Upper lobe of right lung (tissue), 1 donor: ENCODE measurements around the gene PLD4. TPM values are rescaled to one million over a fixed set of nuclear protein-coding genes. Genes with fewer than 3 reads are reported as not detected.

Experiments
- ATAC-seq: fragments of 200-7000 bp; cut with Tn5 transposase; one replicate; pipeline ENCODE4 v1.9.1; 2020; ENCODE audit warnings: mild to moderate bottlenecking, moderate library complexity
- DNase-seq: peaks from one replicate; pipeline ENCODE4 v3.0.0-alpha.2; 2020
- H3K27ac ChIP-seq: fragments of 200-600 bp; one replicate; pipeline ENCODE4 v1.8.0; 2022
- H3K27me3 ChIP-seq: fragments of 200-600 bp; one replicate; pipeline ENCODE4 v1.8.0; 2022; ENCODE audit warnings: mild to moderate bottlenecking
- H3K36me3 ChIP-seq: fragments of 200-600 bp; one replicate; pipeline ENCODE4 v1.8.0; 2022
- H3K4me1 ChIP-seq: fragments of 200-600 bp; one replicate; pipeline ENCODE4 v1.8.0; 2022
- H3K4me3 ChIP-seq: fragments of 200-600 bp; one replicate; pipeline ENCODE4 v1.8.0; 2022; ENCODE audit warnings: mild to moderate bottlenecking
- H3K9me3 ChIP-seq: fragments of 200-600 bp; one replicate; pipeline ENCODE4 v1.8.0; 2022
- CTCF ChIP-seq: fragments of 200-600 bp; IDR thresholded peaks from one replicate; pipeline ENCODE4 v1.8.0; 2022; ENCODE audit warnings: antibody characterized with exemption
- intact Hi-C: fragments of 100-400 bp; cut with DNase I; formaldehyde crosslinking; loops from one replicate; pipeline ENCODE4 v1.11.0; 2022
- total RNA-seq: library from RNA; stranded (reverse); fragmentation: NEBNext Ultra II Directional; extraction: Animal tissue kit (Norgen Biotek cat#: 25700); gene quantifications from one replicate; pipeline ENCODE4 v1.2.1, GENCODE V29; 2021
- donor health status: DM: no; HTN: yes; CAD: no; lungs with severe emphysema.

The PLD4 gene
- total RNA-seq, 1 donor from 2014 or later, result 3.1 TPM

- intact Hi-C loops, result no loop called here
- no peaks in the 10 kb centered on the region for H3K4me1 ChIP-seq
- no peak for TF ChIP-seq CTCF
- no peak overlapping the region for H3K4me3 ChIP-seq
- H3K9me3 ChIP-seq, result no peaks in the 10 kb centered on the region
- DNase-seq, result no peak
- H3K27me3 ChIP-seq, result no peaks in the 10 kb centered on the region
- H3K27ac ChIP-seq, result no peak overlapping the region
- no peak for ATAC-seq
- peaks cover 9% of the 10 kb centered on the region for H3K36me3 ChIP-seq
Measured at GRCh38 chr14:104885031-104885972, 39.4 kb upstream of the PLD4 start.

- TF ChIP-seq CTCF, result no peak
- no peak overlapping the region for H3K4me3 ChIP-seq
- H3K36me3 ChIP-seq, result peaks cover 9% of the 10 kb centered on the region
- intact Hi-C loops, result no loop called here
- H3K27me3 ChIP-seq, result no peaks in the 10 kb centered on the region
- ATAC-seq (no peak), DNase-seq (no peak)
- H3K4me1 ChIP-seq, result no peaks in the 10 kb centered on the region
- H3K27ac ChIP-seq, result no peak overlapping the region
- no peaks in the 10 kb centered on the region for H3K9me3 ChIP-seq
Measured at GRCh38 chr14:104885973-104886689, 38.5 kb upstream of the PLD4 start.

GRCh38 chr14:104886690-104887622, 37.7 kb upstream of the PLD4 start:
- TF ChIP-seq CTCF, result no peak
- H3K9me3 ChIP-seq, result no peaks in the 10 kb centered on the region
- peak; percentile 57 for DNase-seq
- peaks cover 9% of the 10 kb centered on the region for H3K36me3 ChIP-seq
- no peaks in the 10 kb centered on the region for H3K27me3 ChIP-seq
- no peak overlapping the region for H3K4me3 ChIP-seq
- no peak for ATAC-seq
- H3K4me1 ChIP-seq, result no peaks in the 10 kb centered on the region
- intact Hi-C loops, result no loop called here
- no peak overlapping the region for H3K27ac ChIP-seq

GRCh38 chr14:104887623-104888488, 36.8 kb upstream of the PLD4 start:
- ATAC-seq (no peak), DNase-seq (peak; percentile 62)
- no peaks in the 10 kb centered on the region for H3K4me1 ChIP-seq
- TF ChIP-seq CTCF, result no peak
- peaks cover 9% of the 10 kb centered on the region for H3K36me3 ChIP-seq
- H3K27me3 ChIP-seq, result no peaks in the 10 kb centered on the region
- no peak overlapping the region for H3K27ac ChIP-seq
- H3K4me3 ChIP-seq, result no peak overlapping the region
- H3K9me3 ChIP-seq, result no peaks in the 10 kb centered on the region
- intact Hi-C loops, result no loop called here
